Ishikawa (cell line): ENCODE results near the gene CCNYL1.

Experiments
- CEBPB ChIP-seq: IDR thresholded peaks from 2 replicates; pipeline ENCODE4 v1.6.1; 2012
- CREB1 ChIP-seq: IDR thresholded peaks from 2 replicates; pipeline ENCODE4 v1.6.1; 2012; ENCODE audit warnings: low read depth
- EGR1 ChIP-seq: IDR thresholded peaks from 2 replicates; pipeline ENCODE4 v1.6.1; 2012
- EP300 ChIP-seq: IDR thresholded peaks from 2 replicates; pipeline ENCODE4 v1.6.1; 2012; ENCODE audit warnings: borderline replicate concordance
- FOXM1 ChIP-seq: IDR thresholded peaks from 2 replicates; pipeline ENCODE4 v1.6.1; 2012; ENCODE audit warnings: low read depth, borderline replicate concordance
- NFIC ChIP-seq: IDR thresholded peaks from 2 replicates; pipeline ENCODE4 v1.6.1; 2012
- RAD21 ChIP-seq: IDR thresholded peaks from 2 replicates; pipeline ENCODE4 v1.6.1; 2012; ENCODE audit warnings: low read depth
- TAF1 ChIP-seq: IDR thresholded peaks from 2 replicates; pipeline ENCODE4 v1.6.1; 2012; ENCODE audit warnings: low read depth, mild to moderate bottlenecking
- TCF12 ChIP-seq: IDR thresholded peaks from 2 replicates; pipeline ENCODE4 v1.6.1; 2012; ENCODE audit warnings: low read depth
- TEAD4 ChIP-seq: IDR thresholded peaks from 2 replicates; pipeline ENCODE4 v1.6.1; 2012
- YY1 ChIP-seq: IDR thresholded peaks from 2 replicates; pipeline ENCODE4 v1.6.1; 2012; ENCODE audit warnings: low read depth
- ZBTB7A ChIP-seq: IDR thresholded peaks from 2 replicates; pipeline ENCODE4 v1.6.1; 2012; ENCODE audit warnings: low read depth
- TF ChIP-seq, protein P1 (sequence below): IDR thresholded peaks from 2 replicates; pipeline ENCODE4 v1.6.1; 2012
- TF ChIP-seq, protein P2 (sequence below): IDR thresholded peaks from 2 replicates; pipeline ENCODE4 v1.6.1; 2012
- TF ChIP-seq, protein P3 (sequence below): IDR thresholded peaks from 2 replicates; pipeline ENCODE4 v1.6.1; 2012; ENCODE audit warnings: low read depth, mild to moderate bottlenecking

The CCNYL1 gene

DNA sequence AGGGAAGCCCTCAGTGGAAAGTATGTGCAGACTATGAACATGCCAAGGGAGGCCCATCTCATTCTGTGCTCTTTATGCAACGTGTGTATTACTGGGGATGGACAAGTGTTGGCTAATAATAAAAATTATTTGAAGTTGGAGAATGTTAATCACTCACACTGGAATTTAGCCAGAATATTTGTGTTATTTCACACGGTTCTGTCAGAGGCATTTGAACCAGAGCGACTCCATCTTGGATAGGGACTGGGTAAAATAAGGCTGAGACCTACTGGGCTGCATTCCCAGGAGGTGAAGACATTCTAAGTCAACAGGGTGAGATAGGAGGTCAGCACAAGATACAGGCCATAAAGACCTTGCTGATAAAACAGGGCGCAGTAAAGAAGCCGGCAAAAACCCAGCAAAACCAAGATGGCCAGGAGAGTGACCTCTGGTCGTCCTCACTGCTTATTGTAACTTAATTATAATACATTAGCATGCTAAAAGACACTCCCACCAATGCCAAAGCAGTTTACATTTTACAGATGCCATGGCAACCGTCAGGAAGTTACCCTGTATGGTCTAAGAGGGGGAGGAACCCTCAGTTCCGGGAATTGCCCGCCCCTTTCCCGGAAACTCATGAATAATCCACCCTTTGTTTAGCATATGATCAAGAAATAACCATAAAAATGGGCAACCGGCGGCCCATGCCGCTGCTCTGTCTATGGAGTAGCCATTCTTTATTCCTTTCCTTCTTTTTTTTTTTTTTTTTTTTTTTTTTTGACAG lies 60.8 kb downstream of the CCNYL1 start:
- TF ChIP-seq FOXM1, result no peak
- no peak for TF ChIP-seq YY1
- no peak for TF ChIP-seq TCF12
- no peak for TF ChIP-seq NFIC
- TF ChIP-seq TAF1, result no peak
- TF ChIP-seq, protein P1, sequence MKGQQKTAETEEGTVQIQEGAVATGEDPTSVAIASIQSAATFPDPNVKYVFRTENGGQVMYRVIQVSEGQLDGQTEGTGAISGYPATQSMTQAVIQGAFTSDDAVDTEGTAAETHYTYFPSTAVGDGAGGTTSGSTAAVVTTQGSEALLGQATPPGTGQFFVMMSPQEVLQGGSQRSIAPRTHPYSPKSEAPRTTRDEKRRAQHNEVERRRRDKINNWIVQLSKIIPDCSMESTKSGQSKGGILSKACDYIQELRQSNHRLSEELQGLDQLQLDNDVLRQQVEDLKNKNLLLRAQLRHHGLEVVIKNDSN, result no peak
- no peak for TF ChIP-seq RAD21
- TF ChIP-seq CEBPB, result no peak
- TF ChIP-seq, protein P2, sequence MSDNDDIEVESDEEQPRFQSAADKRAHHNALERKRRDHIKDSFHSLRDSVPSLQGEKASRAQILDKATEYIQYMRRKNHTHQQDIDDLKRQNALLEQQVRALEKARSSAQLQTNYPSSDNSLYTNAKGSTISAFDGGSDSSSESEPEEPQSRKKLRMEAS, result no peak

DNA sequence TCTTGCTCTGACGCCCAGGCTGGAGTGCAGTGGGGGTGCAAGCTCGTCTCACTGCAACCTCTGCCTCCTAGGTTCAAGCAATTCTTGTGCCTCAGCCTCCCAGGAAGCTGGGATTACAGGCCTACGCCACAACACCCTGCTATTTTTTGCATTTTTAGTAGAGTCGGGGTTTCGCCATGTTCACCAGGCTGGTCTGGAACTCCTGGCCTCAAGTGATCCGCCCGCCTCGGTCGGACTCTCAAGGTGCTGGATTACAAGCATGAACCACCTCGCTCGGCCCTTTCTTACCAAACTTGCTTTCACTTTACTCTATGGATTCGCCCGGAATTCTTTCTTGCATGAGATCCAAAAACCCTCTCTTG lies 61.4 kb downstream of the CCNYL1 start:
- TF ChIP-seq EGR1, result no peak
- no peak for TF ChIP-seq CREB1
- no peak for TF ChIP-seq CEBPB
- no peak for TF ChIP-seq EP300
- TF ChIP-seq, protein P2, result no peak
- TF ChIP-seq TCF12, result no peak

DNA sequence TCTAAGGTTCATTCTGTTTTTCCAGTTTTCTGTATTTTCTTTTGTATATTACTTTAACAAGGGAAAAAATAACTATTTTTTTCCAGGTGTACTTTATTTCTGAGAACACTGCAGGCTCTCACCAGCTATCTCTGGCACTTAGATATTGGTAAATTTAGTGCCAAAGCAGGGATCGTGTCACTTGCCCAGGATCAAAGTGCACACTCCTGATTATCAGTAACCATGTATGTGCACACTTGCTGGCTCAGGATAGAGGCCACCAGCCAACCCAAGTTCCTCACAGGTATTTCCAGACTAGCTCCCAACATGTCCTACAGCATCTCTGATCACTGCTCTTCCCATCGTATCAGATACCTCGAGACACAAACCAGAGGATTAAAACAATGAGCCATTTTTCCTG lies 64.0 kb downstream of the CCNYL1 start:
- TF ChIP-seq TCF12 (no peak), TEAD4 (no peak), CEBPB (no peak), EP300 (no peak), YY1 (no peak), FOXM1 (no peak), CREB1 (no peak), RAD21 (no peak), EGR1 (no peak), ZBTB7A (no peak), TAF1 (no peak), NFIC (no peak)
- TF ChIP-seq, protein P3, sequence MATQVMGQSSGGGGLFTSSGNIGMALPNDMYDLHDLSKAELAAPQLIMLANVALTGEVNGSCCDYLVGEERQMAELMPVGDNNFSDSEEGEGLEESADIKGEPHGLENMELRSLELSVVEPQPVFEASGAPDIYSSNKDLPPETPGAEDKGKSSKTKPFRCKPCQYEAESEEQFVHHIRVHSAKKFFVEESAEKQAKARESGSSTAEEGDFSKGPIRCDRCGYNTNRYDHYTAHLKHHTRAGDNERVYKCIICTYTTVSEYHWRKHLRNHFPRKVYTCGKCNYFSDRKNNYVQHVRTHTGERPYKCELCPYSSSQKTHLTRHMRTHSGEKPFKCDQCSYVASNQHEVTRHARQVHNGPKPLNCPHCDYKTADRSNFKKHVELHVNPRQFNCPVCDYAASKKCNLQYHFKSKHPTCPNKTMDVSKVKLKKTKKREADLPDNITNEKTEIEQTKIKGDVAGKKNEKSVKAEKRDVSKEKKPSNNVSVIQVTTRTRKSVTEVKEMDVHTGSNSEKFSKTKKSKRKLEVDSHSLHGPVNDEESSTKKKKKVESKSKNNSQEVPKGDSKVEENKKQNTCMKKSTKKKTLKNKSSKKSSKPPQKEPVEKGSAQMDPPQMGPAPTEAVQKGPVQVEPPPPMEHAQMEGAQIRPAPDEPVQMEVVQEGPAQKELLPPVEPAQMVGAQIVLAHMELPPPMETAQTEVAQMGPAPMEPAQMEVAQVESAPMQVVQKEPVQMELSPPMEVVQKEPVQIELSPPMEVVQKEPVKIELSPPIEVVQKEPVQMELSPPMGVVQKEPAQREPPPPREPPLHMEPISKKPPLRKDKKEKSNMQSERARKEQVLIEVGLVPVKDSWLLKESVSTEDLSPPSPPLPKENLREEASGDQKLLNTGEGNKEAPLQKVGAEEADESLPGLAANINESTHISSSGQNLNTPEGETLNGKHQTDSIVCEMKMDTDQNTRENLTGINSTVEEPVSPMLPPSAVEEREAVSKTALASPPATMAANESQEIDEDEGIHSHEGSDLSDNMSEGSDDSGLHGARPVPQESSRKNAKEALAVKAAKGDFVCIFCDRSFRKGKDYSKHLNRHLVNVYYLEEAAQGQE, result no peak
- TF ChIP-seq, protein P2, result no peak
- TF ChIP-seq, protein P1, result no peak

DNA sequence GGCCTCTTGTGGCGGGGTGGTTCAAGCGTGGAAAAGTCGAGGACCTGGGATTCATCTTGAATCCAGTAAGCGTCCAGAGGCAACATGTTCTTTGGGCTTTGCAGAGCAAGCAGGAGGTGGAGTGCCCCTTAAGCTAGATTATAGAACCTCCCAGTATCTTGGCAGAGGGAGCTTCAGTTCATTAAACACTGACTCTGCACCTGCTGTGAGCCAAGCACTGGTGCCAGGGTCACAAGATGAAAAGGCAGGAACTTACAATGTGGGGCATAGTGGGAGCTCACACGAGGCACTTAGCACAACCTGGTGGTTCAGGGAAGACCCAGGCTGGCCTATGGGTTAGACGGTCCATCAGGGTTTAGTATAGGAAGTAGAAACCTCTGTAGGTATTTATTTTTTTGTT lies 65.7 kb downstream of the CCNYL1 start:
- TF ChIP-seq, protein P2, result peak; percentile 76
- TF ChIP-seq NFIC (peak; percentile 73), RAD21 (peak; percentile 9; the same call in 1 of the 2 replicates), YY1 (no peak)

DNA sequence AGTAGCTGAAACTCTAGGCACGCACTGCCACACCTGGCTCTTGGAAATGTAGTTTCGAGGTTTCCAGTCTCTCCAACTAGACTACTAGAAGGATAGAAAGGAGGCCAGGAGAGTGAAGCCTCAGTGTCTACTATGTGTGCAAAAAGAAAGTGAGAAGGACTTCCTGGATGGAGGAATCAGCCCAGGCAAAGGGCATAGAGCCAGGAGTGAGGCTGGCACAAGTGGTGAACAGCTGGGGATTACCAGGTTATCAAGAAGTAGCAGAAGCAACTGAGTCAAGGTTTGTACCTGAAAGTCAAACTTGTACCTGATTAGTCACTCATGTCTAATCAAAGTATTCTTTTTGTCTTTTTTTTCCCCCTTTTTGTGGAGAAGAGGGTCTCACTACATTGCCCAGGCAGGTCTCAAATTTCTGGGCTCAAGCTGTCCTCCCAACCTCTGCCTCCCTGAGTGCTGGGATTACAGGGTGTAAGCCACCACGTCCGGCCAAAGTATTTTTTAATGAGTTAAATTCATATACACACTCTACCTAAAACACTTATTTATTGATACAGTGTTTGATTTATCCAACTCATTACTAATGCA lies 67.0 kb downstream of the CCNYL1 start:
- no peak for TF ChIP-seq EGR1
- TF ChIP-seq NFIC, result no peak
- TF ChIP-seq CEBPB, result no peak
- TF ChIP-seq, protein P1, result no peak
- TF ChIP-seq EP300, result no peak
- no peak for TF ChIP-seq FOXM1
- no peak for TF ChIP-seq CREB1
- TF ChIP-seq, protein P2, result no peak
- no peak for TF ChIP-seq TEAD4
- no peak for TF ChIP-seq RAD21
- TF ChIP-seq, protein P3, result no peak
- no peak for TF ChIP-seq TAF1
- no peak for TF ChIP-seq YY1
- TF ChIP-seq TCF12, result no peak
- TF ChIP-seq ZBTB7A, result no peak
